Central memory CD8-positive, alpha-beta T cell (primary cell): ENCODE data around the gene ASGR1.
A peak's percentile ranks its signal among the peaks of the same experiment; 100 is the strongest.
"Not testable (repeated sequence)": the region's sequence is repeated elsewhere in the genome, so short reads cannot be mapped to it uniquely, and the experiment has no call there.

Source experiments
- ATAC-seq: fragments of 150-1000 bp; cut with Tn5 transposase; replicated peaks from 2 replicates; pipeline ENCODE4 v1.10.0; 2022; ENCODE audit warnings: mild to moderate bottlenecking, moderate FRiP score, moderate number of reproducible peaks; ENCODE audit not compliant: poor library complexity, severe bottlenecking; ENCODE audit errors: extremely low read depth
- DNase-seq, 2 donors: peaks; one replicate each; pipeline ENCODE4 v3.0.0; 2021; ENCODE audit warnings: low spot score in 2 of 2
- H3K27ac Mint-ChIP-seq: one replicate; pipeline ENCODE4 v1.8.0; 2022; ENCODE audit warnings: low read depth, mild to moderate bottlenecking, moderate library complexity, mixed read lengths
- H3K27me3 Mint-ChIP-seq: one replicate; pipeline ENCODE4 v1.8.0; 2022; ENCODE audit warnings: mixed read lengths
- H3K36me3 Mint-ChIP-seq: one replicate; pipeline ENCODE4 v1.8.0; 2022; ENCODE audit warnings: mild to moderate bottlenecking, moderate library complexity, mixed read lengths; ENCODE audit not compliant: insufficient read depth
- H3K4me1 Mint-ChIP-seq: one replicate; pipeline ENCODE4 v1.8.0; 2022; ENCODE audit warnings: mixed read lengths
- H3K4me3 Mint-ChIP-seq: one replicate; pipeline ENCODE4 v1.8.0; 2022; ENCODE audit warnings: mild to moderate bottlenecking, moderate library complexity, mixed read lengths
- H3K9me3 Mint-ChIP-seq: one replicate; pipeline ENCODE4 v1.8.0; 2022; ENCODE audit warnings: mixed read lengths

ASGR1 gene

GRCh38 chr17:7176841-7177190, 2.4 kb downstream of the ASGR1 start:
- Mint-ChIP-seq H3K36me3 (peaks cover 2% of the 10 kb centered on the region), H3K9me3 (no peaks in the 10 kb centered on the region), H3K4me1 (no peaks in the 10 kb centered on the region), H3K4me3 (no peak overlapping the region), H3K27ac (no peak overlapping the region), H3K27me3 (no peaks in the 10 kb centered on the region)
- ATAC-seq, result no peak
- DNase-seq, result no peak

- H3K27me3 Mint-ChIP-seq, result no peaks in the 10 kb centered on the region
- no peaks in the 10 kb centered on the region for H3K4me1 Mint-ChIP-seq
- no peak overlapping the region for H3K27ac Mint-ChIP-seq
- DNase-seq, result no peak
- H3K9me3 Mint-ChIP-seq, result no peaks in the 10 kb centered on the region
- no peak overlapping the region for H3K4me3 Mint-ChIP-seq
- H3K36me3 Mint-ChIP-seq, result peaks cover 2% of the 10 kb centered on the region
- ATAC-seq, result no peak
Observed at GRCh38 chr17:7176107-7176840, 2.9 kb downstream of the ASGR1 start.

- no peak overlapping the region for H3K4me3 Mint-ChIP-seq
- no peaks in the 10 kb centered on the region for H3K4me1 Mint-ChIP-seq
- H3K36me3 Mint-ChIP-seq, result peaks cover 2% of the 10 kb centered on the region
- H3K27ac Mint-ChIP-seq, result no peak overlapping the region
- no peak for DNase-seq
- no peak for ATAC-seq
- H3K27me3 Mint-ChIP-seq, result no peaks in the 10 kb centered on the region
- no peaks in the 10 kb centered on the region for H3K9me3 Mint-ChIP-seq
Observed at GRCh38 chr17:7175330-7175733, 3.8 kb downstream of the ASGR1 start.

- ATAC-seq (no peak), DNase-seq (no peak)
- Mint-ChIP-seq H3K27me3 (no peaks in the 10 kb centered on the region), H3K36me3 (peaks cover 2% of the 10 kb centered on the region), H3K27ac (no peak overlapping the region), H3K9me3 (no peaks in the 10 kb centered on the region), H3K4me1 (no peaks in the 10 kb centered on the region), H3K4me3 (no peak overlapping the region)
Observed at GRCh38 chr17:7174603-7175326, 4.4 kb downstream of the ASGR1 start.

GRCh38 chr17:7173687-7174602, 5.2 kb downstream of the ASGR1 start:
- Mint-ChIP-seq H3K27ac (no peak overlapping the region), H3K9me3 (peaks cover 6% of the 10 kb centered on the region), H3K4me1 (no peaks in the 10 kb centered on the region), H3K4me3 (no peak overlapping the region), H3K27me3 (no peaks in the 10 kb centered on the region), H3K36me3 (peaks cover 2% of the 10 kb centered on the region)
- ATAC-seq (peak; percentile 35), DNase-seq (peak in 1 of 2 donors; percentile 28)

GRCh38 chr17:7172522-7173191, 6.5 kb downstream of the ASGR1 start:
- not testable (repeated sequence) for H3K9me3 Mint-ChIP-seq, H3K36me3 Mint-ChIP-seq, ATAC-seq, DNase-seq, H3K4me1 Mint-ChIP-seq, H3K27ac Mint-ChIP-seq, H3K4me3 Mint-ChIP-seq, H3K27me3 Mint-ChIP-seq

- H3K36me3 Mint-ChIP-seq, DNase-seq, H3K4me3 Mint-ChIP-seq, H3K9me3 Mint-ChIP-seq, H3K27ac Mint-ChIP-seq, H3K4me1 Mint-ChIP-seq, ATAC-seq: not testable (repeated sequence)
- peaks cover 24% of the 10 kb centered on the region for H3K27me3 Mint-ChIP-seq
Observed at GRCh38 chr17:7169565-7169908, 9.6 kb downstream of the ASGR1 start.

- H3K4me3 Mint-ChIP-seq, H3K4me1 Mint-ChIP-seq, H3K36me3 Mint-ChIP-seq, H3K9me3 Mint-ChIP-seq, H3K27ac Mint-ChIP-seq, DNase-seq, ATAC-seq: not testable (repeated sequence)
- peaks cover 30% of the 10 kb centered on the region for H3K27me3 Mint-ChIP-seq
Observed at GRCh38 chr17:7168841-7169564, 10.2 kb downstream of the ASGR1 start.

- H3K9me3 Mint-ChIP-seq, result peaks cover 6% of the 10 kb centered on the region
- ATAC-seq, result no peak
- no peak overlapping the region for H3K27ac Mint-ChIP-seq
- H3K27me3 Mint-ChIP-seq, result peaks cover 41% of the 10 kb centered on the region
- H3K36me3 Mint-ChIP-seq, result no peaks in the 10 kb centered on the region
- DNase-seq, result no peak
- H3K4me3 Mint-ChIP-seq, result no peak overlapping the region
- no peaks in the 10 kb centered on the region for H3K4me1 Mint-ChIP-seq
Observed at GRCh38 chr17:7167832-7168231, 11.3 kb downstream of the ASGR1 start.

GRCh38 chr17:7166873-7167272, 12.3 kb downstream of the ASGR1 start:
- H3K36me3 Mint-ChIP-seq, result no peaks in the 10 kb centered on the region
- no peak overlapping the region for H3K4me3 Mint-ChIP-seq
- H3K27me3 Mint-ChIP-seq, result peaks cover 48% of the 10 kb centered on the region
- H3K27ac Mint-ChIP-seq, result no peak overlapping the region
- DNase-seq, result no peak
- H3K9me3 Mint-ChIP-seq, result peaks cover 6% of the 10 kb centered on the region
- no peak for ATAC-seq
- no peaks in the 10 kb centered on the region for H3K4me1 Mint-ChIP-seq

GRCh38 chr17:7159571-7159970, 19.6 kb downstream of the ASGR1 start:
- not testable (repeated sequence) for H3K4me1 Mint-ChIP-seq, ATAC-seq, H3K27ac Mint-ChIP-seq, H3K4me3 Mint-ChIP-seq, H3K9me3 Mint-ChIP-seq, DNase-seq, H3K36me3 Mint-ChIP-seq
- peaks cover 85% of the 10 kb centered on the region for H3K27me3 Mint-ChIP-seq

- H3K4me1 Mint-ChIP-seq, H3K4me3 Mint-ChIP-seq, H3K9me3 Mint-ChIP-seq, ATAC-seq, DNase-seq, H3K36me3 Mint-ChIP-seq, H3K27ac Mint-ChIP-seq: not testable (repeated sequence)
- H3K27me3 Mint-ChIP-seq, result peaks cover 85% of the 10 kb centered on the region
Observed at GRCh38 chr17:7158424-7158823, 20.7 kb downstream of the ASGR1 start.
